ENCODE data around the gene NFKBIB. TPM values are rescaled to one million over a fixed set of nuclear protein-coding genes. Genes with fewer than 3 reads are reported as not detected.
"Not testable (repeated sequence)": the region's sequence is repeated elsewhere in the genome, so short reads cannot be mapped to it uniquely, and the experiment has no call there.

The NFKBIB gene
- total and polyA plus RNA-seq, 2 of the 13 experiments (the other 11 are each of a cell fraction or from before 2014, with no cell fraction given): 8.6 to 14.9 TPM

DNA sequence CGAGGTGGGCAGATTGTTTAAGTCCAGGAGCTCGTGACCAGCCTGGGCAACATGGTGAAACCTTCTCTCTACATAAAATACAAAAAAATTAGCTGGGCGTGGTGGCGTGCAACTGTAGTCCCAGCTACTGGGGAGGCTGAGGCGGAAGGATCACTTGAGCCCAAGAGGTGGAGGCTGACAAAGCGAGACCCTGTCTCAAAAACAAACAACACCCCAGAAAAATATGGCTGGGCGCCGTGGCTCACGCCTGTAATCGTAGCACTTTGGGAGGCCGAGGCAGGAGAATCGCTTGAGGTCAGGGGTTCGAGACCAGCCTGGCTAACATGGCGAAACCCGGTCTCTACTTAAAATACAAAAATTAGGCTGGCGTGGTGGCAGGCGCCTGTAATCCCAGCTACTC is 46.6 kb upstream of the NFKBIB start (continued):
- TF ChIP-seq TIGD3 (CRISPR knock-in tag; IDR thresholded peaks at IDR 0.05; ENCODE audit: borderline replicate concordance) (no peak), ZBTB38 (CRISPR knock-in tag; IDR thresholded peaks at IDR 0.05) (peak; percentile 31; the same call in 1 of the 2 replicates), PATZ1 (CRISPR knock-in tag; IDR thresholded peaks at IDR 0.05) (no peak)

DNA sequence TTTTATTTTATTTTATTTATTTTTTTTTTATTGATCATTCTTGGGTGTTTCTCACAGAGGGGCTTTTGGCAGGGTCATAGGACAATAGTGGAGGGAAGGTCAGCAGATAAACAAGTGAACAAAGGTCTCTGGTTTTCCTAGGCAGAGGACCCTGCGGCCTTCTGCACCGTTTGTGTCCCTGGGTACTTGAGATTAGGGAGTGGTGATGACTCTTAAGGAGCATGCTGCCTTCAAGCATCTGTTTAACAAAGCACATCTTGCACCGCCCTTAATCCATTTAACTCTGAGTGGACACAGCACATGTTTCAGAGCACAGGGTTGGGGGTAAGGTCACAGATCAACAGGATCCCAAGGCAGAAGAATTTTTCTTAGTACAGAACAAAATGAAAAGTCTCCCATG is 44.8 kb upstream of the NFKBIB start:
- H4K20me1 ChIP-seq (ENCODE audit: insufficient read depth, low read length); H3K4me3 ChIP-seq (replicated peaks in 1 of 3; ENCODE audit: insufficient read depth in 1 of 3, low read depth in 2 of 3, low read length in 3 of 3); POLR2A ChIA-PET; H2AFZ ChIP-seq (ENCODE audit: low read length); FAIRE-seq; H3K27ac ChIP-seq (ENCODE audit: extremely low read length, insufficient read depth, low read length); intact Hi-C loops (cut with micrococcal nuclease; ENCODE audit: unreplicated experiment); H3K9ac ChIP-seq (ENCODE audit: insufficient read depth, low read depth, low read length); H3K27me3 ChIP-seq (ENCODE audit: control insufficient read depth in 1 of 2, insufficient read depth in 2 of 2, low read length in 2 of 2); H3K4me2 ChIP-seq (ENCODE audit: low read depth, low read length); H3K36me3 ChIP-seq (replicated peaks in 1 of 2; ENCODE audit: control insufficient read depth in 1 of 2, insufficient read depth in 2 of 2, low read length in 2 of 2); in situ Hi-C loops (cut with HindIII; ENCODE audit: extremely low pct_ligation_motif_present, low pct_unique_long_range_greater_than_20kb); CTCF ChIA-PET (ENCODE audit: low intra/inter-chr PET ratio, low total read pairs); BruUV-seq (replicated peaks); H3K9me3 ChIP-seq (ENCODE audit: low read length); H3K79me2 ChIP-seq (ENCODE audit: insufficient read depth, low read length); DNase-seq (ENCODE audit: low spot score); ATAC-seq: not testable (repeated sequence)
- peaks cover 53% of the 10 kb centered on the region for H3K4me1 ChIP-seq (ENCODE audit: insufficient read depth, low read length)
- WGBS (ENCODE audit: low lambda C conversion rate): 22% methylated on average over 2 of the region's 3 CpGs

GRCh38 chr19:38855751-38856150 is 44.0 kb upstream of the NFKBIB start:
- BruUV-seq (replicated peaks); H3K36me3 ChIP-seq (replicated peaks in 1 of 2; ENCODE audit: control insufficient read depth in 1 of 2, insufficient read depth in 2 of 2, low read length in 2 of 2); intact Hi-C loops (cut with micrococcal nuclease; ENCODE audit: unreplicated experiment); ATAC-seq; H4K20me1 ChIP-seq (ENCODE audit: insufficient read depth, low read length); in situ Hi-C loops (cut with HindIII; ENCODE audit: extremely low pct_ligation_motif_present, low pct_unique_long_range_greater_than_20kb); FAIRE-seq; H3K4me2 ChIP-seq (ENCODE audit: low read depth, low read length); POLR2A ChIA-PET; CTCF ChIA-PET (ENCODE audit: low intra/inter-chr PET ratio, low total read pairs); H3K9ac ChIP-seq (ENCODE audit: insufficient read depth, low read depth, low read length); H3K4me3 ChIP-seq (replicated peaks in 1 of 3; ENCODE audit: insufficient read depth in 1 of 3, low read depth in 2 of 3, low read length in 3 of 3); H3K27me3 ChIP-seq (ENCODE audit: control insufficient read depth in 1 of 2, insufficient read depth in 2 of 2, low read length in 2 of 2); H3K9me3 ChIP-seq (ENCODE audit: low read length); H2AFZ ChIP-seq (ENCODE audit: low read length); DNase-seq (ENCODE audit: low spot score); H3K79me2 ChIP-seq (ENCODE audit: insufficient read depth, low read length); H3K27ac ChIP-seq (ENCODE audit: extremely low read length, insufficient read depth, low read length): not testable (repeated sequence)
- H3K4me1 ChIP-seq (ENCODE audit: insufficient read depth, low read length): peaks cover 56% of the 10 kb centered on the region
- 100% methylated on average over 2 of the region's 37 CpGs for WGBS (ENCODE audit: low lambda C conversion rate)
